ENCODE data around the gene ZDHHC13. TPM values are rescaled to one million over a fixed set of nuclear protein-coding genes. Genes with fewer than 3 reads are reported as not detected.

Gene ZDHHC13
- total and polyA plus RNA-seq, 4 donors: 1.2 to 8.2 (median 2.7) TPM

GRCh38 chr11:19183646-19184045 lies 66.7 kb downstream of the ZDHHC13 start (continued):
- TF ChIP-seq, protein P1, sequence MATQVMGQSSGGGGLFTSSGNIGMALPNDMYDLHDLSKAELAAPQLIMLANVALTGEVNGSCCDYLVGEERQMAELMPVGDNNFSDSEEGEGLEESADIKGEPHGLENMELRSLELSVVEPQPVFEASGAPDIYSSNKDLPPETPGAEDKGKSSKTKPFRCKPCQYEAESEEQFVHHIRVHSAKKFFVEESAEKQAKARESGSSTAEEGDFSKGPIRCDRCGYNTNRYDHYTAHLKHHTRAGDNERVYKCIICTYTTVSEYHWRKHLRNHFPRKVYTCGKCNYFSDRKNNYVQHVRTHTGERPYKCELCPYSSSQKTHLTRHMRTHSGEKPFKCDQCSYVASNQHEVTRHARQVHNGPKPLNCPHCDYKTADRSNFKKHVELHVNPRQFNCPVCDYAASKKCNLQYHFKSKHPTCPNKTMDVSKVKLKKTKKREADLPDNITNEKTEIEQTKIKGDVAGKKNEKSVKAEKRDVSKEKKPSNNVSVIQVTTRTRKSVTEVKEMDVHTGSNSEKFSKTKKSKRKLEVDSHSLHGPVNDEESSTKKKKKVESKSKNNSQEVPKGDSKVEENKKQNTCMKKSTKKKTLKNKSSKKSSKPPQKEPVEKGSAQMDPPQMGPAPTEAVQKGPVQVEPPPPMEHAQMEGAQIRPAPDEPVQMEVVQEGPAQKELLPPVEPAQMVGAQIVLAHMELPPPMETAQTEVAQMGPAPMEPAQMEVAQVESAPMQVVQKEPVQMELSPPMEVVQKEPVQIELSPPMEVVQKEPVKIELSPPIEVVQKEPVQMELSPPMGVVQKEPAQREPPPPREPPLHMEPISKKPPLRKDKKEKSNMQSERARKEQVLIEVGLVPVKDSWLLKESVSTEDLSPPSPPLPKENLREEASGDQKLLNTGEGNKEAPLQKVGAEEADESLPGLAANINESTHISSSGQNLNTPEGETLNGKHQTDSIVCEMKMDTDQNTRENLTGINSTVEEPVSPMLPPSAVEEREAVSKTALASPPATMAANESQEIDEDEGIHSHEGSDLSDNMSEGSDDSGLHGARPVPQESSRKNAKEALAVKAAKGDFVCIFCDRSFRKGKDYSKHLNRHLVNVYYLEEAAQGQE (IDR thresholded peaks at IDR 0.05): no peak
- no peak for TF ChIP-seq SP1 (IDR thresholded peaks at IDR 0.05)
- no peak for TF ChIP-seq GABPA (IDR thresholded peaks at IDR 0.05 in 1 of 2, conservative IDR thresholded peaks at IDR 0.05 in 1 of 2)
- no peak for TF ChIP-seq YY1 (IDR thresholded peaks at IDR 0.05)
- no peak for TF ChIP-seq NR2F2 (IDR thresholded peaks at IDR 0.05)
- TF ChIP-seq FOXA1 (IDR thresholded peaks at IDR 0.05): no peak
- TF ChIP-seq HNF4A (conservative IDR thresholded peaks at IDR 0.05): no peak
- TF ChIP-seq ATF3 (IDR thresholded peaks at IDR 0.05): no peak
- no peak for TF ChIP-seq FOXA2 (IDR thresholded peaks at IDR 0.05)
- TF ChIP-seq RAD21 (IDR thresholded peaks at IDR 0.05): no peak
- TF ChIP-seq, protein P2, sequence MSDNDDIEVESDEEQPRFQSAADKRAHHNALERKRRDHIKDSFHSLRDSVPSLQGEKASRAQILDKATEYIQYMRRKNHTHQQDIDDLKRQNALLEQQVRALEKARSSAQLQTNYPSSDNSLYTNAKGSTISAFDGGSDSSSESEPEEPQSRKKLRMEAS (IDR thresholded peaks at IDR 0.05): no peak

GRCh38 chr11:19185036-19185435 lies 68.1 kb downstream of the ZDHHC13 start:
- WGBS: 82% methylated on average over 2 of the region's 2 CpGs

DNA sequence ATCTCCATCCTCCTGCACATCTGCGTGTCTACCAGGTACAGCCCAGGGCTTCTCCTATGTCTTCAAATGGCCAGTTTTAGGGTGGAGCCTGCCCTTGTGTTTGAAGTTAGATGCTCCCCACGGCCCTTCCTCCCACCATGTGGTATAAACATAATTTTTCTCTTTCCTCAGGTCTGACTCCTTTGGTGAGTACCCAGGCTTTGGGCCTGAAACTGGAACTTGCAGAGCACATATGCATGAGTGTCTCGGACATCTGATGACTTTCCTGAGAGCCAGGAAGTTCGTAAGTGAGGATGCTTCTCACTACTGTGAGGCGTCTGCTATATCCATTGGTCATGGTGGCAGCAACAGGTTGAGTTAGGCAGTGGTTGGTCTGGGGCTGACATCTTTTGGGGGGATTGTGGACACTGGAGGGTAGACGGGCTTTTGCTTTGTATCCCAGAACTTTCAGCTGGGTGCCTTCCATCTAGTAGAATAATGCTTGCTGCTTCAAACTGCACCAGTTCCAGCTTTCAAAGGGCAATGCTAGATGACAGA lies 68.6 kb downstream of the ZDHHC13 start:
- WGBS: 66% methylated on average over 6 of the region's 6 CpGs
- no peaks in the 10 kb centered on the region for H3K36me3 ChIP-seq (ENCODE audit: control insufficient read depth in 4 of 4, insufficient read depth in 3 of 4, low read depth in 1 of 4, low read length in 3 of 4)
- H3K9me3 ChIP-seq (ENCODE audit: control insufficient read depth in 4 of 4, low read length in 3 of 4): no peaks in the 10 kb centered on the region
- no peak overlapping the region for H3K27ac ChIP-seq (ENCODE audit: low read depth in 1 of 2, low read length in 2 of 2)
- no peak for DNase-seq (ENCODE audit: low spot score)
- H3K4me1 ChIP-seq (ENCODE audit: control insufficient read depth in 4 of 4, insufficient read depth in 4 of 4, low read length in 3 of 4): no peaks in the 10 kb centered on the region
- H3K27me3 ChIP-seq (ENCODE audit: control insufficient read depth in 4 of 4, insufficient read depth in 4 of 4, low read length in 3 of 4): no peaks in the 10 kb centered on the region
- no peak overlapping the region for H3K4me3 ChIP-seq (ENCODE audit: low read depth in 1 of 3, low read length in 3 of 3)
- no peak overlapping the region for H3K9ac ChIP-seq (ENCODE audit: low read depth in 1 of 2, low read length in 2 of 2)
- TF ChIP-seq RAD21 (IDR thresholded peaks at IDR 0.05) (no peak), NR2F2 (IDR thresholded peaks at IDR 0.05) (no peak), ATF3 (IDR thresholded peaks at IDR 0.05) (no peak), JUND (IDR thresholded peaks at IDR 0.05) (no peak), YY1 (IDR thresholded peaks at IDR 0.05) (no peak), GABPA (IDR thresholded peaks at IDR 0.05 in 1 of 2, conservative IDR thresholded peaks at IDR 0.05 in 1 of 2) (no peak), SP1 (IDR thresholded peaks at IDR 0.05) (no peak), EGR1 (IDR thresholded peaks at IDR 0.05; ENCODE audit: low read depth in 2 of 2) (no peak), CTCF (IDR thresholded peaks at IDR 0.05; ENCODE audit: low read depth, low read length, missing input control) (no peak)
- TF ChIP-seq, protein P1 (IDR thresholded peaks at IDR 0.05): no peak
- TF ChIP-seq, protein P3, sequence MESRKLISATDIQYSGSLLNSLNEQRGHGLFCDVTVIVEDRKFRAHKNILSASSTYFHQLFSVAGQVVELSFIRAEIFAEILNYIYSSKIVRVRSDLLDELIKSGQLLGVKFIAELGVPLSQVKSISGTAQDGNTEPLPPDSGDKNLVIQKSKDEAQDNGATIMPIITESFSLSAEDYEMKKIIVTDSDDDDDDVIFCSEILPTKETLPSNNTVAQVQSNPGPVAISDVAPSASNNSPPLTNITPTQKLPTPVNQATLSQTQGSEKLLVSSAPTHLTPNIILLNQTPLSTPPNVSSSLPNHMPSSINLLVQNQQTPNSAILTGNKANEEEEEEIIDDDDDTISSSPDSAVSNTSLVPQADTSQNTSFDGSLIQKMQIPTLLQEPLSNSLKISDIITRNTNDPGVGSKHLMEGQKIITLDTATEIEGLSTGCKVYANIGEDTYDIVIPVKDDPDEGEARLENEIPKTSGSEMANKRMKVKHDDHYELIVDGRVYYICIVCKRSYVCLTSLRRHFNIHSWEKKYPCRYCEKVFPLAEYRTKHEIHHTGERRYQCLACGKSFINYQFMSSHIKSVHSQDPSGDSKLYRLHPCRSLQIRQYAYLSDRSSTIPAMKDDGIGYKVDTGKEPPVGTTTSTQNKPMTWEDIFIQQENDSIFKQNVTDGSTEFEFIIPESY (IDR thresholded peaks at IDR 0.05): no peak
- TF ChIP-seq, protein P2 (IDR thresholded peaks at IDR 0.05): no peak

More at GRCh38 chr11:19185036-19185435, 68.1 kb downstream of the ZDHHC13 start:
- DNase-seq (ENCODE audit: low spot score): no peak
- Histone ChIP-seq H3K27ac (ENCODE audit: low read depth in 1 of 2, low read length in 2 of 2) (no peak overlapping the region), H3K27me3 (ENCODE audit: control insufficient read depth in 4 of 4, insufficient read depth in 4 of 4, low read length in 3 of 4) (no peaks in the 10 kb centered on the region), H3K4me3 (ENCODE audit: low read depth in 1 of 3, low read length in 3 of 3) (no peak overlapping the region), H3K9me3 (ENCODE audit: control insufficient read depth in 4 of 4, low read length in 3 of 4) (no peaks in the 10 kb centered on the region), H3K36me3 (ENCODE audit: control insufficient read depth in 4 of 4, insufficient read depth in 3 of 4, low read depth in 1 of 4, low read length in 3 of 4) (no peaks in the 10 kb centered on the region), H3K4me1 (ENCODE audit: control insufficient read depth in 4 of 4, insufficient read depth in 4 of 4, low read length in 3 of 4) (no peaks in the 10 kb centered on the region), H3K9ac (ENCODE audit: low read depth in 1 of 2, low read length in 2 of 2) (no peak overlapping the region)
- TF ChIP-seq ATF3 (IDR thresholded peaks at IDR 0.05): no peak
